GM12872 (cell line): ENCODE data around the gene WARS2.

Source experiments
- TF ChIP-seq, protein P1 (sequence below): IDR thresholded peaks from 3 replicates; pipeline ENCODE4 v1.5.1; 2011; ENCODE audit warnings: low read depth, mild to moderate bottlenecking, low read length, moderate library complexity; ENCODE audit not compliant: insufficient read depth

The WARS2 gene

GRCh38 chr1:119140177-119141019 lies at the start of gene WARS2:
WARS2 (minus strand) TSS chr1:119140653; CDS start chr1:119140644, 9 bp downstream.
- TF ChIP-seq, protein P1, sequence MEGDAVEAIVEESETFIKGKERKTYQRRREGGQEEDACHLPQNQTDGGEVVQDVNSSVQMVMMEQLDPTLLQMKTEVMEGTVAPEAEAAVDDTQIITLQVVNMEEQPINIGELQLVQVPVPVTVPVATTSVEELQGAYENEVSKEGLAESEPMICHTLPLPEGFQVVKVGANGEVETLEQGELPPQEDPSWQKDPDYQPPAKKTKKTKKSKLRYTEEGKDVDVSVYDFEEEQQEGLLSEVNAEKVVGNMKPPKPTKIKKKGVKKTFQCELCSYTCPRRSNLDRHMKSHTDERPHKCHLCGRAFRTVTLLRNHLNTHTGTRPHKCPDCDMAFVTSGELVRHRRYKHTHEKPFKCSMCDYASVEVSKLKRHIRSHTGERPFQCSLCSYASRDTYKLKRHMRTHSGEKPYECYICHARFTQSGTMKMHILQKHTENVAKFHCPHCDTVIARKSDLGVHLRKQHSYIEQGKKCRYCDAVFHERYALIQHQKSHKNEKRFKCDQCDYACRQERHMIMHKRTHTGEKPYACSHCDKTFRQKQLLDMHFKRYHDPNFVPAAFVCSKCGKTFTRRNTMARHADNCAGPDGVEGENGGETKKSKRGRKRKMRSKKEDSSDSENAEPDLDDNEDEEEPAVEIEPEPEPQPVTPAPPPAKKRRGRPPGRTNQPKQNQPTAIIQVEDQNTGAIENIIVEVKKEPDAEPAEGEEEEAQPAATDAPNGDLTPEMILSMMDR, result no peak

- TF ChIP-seq, protein P1, result no peak
Measured at GRCh38 chr1:119188926-119189325, 48.5 kb upstream of the WARS2 start.

- TF ChIP-seq, protein P1, result no peak
Measured at GRCh38 chr1:119187416-119187815, 47.0 kb upstream of the WARS2 start.

DNA sequence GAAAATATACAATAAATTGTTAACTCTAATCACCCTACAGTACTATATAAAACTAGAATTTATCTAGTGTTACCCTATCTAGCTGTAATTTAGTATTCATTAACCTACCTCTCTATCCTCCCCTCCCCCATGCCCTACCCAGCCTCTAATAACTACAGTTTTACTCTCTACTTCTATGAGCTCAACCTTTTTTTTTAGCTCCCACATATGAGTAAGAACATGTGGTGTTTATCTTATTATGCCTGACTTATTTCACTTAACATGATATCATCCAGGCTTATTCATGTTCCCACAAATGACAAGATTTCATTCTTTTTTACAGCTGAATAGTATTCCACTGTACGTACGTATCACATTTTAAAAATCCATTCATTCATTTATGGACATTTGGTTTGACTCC lies 46.0 kb upstream of the WARS2 start:
- TF ChIP-seq, protein P1, result no peak

DNA sequence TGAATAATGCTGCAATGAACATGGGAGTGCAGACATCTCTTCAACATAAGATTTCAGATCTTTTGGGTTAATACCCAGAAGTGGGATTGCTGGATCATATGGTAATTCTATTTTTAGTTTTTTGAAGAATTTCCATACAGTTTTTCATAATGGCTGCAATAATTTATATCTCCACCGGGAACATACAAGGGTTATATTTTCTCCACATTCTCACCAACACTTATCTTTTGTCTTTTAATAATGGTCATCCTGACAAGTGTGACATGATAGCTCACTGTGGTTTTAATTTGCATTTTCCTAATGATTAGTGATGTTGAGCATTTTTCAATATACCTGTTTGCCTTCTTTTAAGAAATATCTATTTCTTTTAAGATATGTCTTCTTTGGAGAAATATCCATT lies 44.5 kb upstream of the WARS2 start:
- TF ChIP-seq, protein P1, result no peak

DNA sequence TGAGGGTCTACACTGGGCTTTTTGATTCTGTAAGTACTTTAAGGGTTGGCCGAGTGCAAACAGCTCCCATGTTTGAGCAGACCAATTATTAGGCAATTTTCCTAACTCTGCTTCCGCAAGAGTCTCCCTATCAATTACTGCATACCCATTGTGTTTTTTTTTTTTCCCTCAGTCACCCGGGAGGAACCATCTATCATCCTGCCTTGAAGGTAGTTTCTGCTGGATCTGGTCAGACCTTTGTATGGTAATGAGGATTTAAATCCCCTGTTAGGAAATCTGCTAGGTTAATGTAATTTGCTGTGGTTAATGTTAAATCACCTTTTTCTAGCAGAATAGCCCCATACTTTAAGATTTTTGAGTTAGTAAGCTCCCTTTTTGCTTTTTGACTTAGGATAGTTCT lies 40.8 kb upstream of the WARS2 start:
- TF ChIP-seq, protein P1, result no peak

- TF ChIP-seq, protein P1, result no peak
Measured at GRCh38 chr1:119179051-119179450, 38.6 kb upstream of the WARS2 start.
